ENCODE data around the gene TM9SF4.

The TM9SF4 gene

GRCh38 chr20:32213870-32214269, 104.4 kb downstream of the TM9SF4 start:
- no peak for DNase-seq

- no peak for DNase-seq
Observed at GRCh38 chr20:32215147-32215546, 105.6 kb downstream of the TM9SF4 start.

- DNase-seq: no peak
Observed at GRCh38 chr20:32215729-32216128, 106.2 kb downstream of the TM9SF4 start.

- no peak for DNase-seq
Observed at GRCh38 chr20:32216179-32217142, 106.9 kb downstream of the TM9SF4 start.
